Hypothalamus (tissue), 51 donors: ENCODE data around the gene TXNDC15.
A peak's percentile ranks its signal among the peaks of the same experiment; 100 is the strongest.
"Not testable (repeated sequence)": the region's sequence is repeated elsewhere in the genome, so short reads cannot be mapped to it uniquely, and the experiment has no call there.

ENCODE experiments used
- DNase-seq, 51 donors: peaks; one replicate each; lab custom pipeline; 2025; lab: John Stamatoyannopoulos, UW

The TXNDC15 gene

GRCh38 chr5:134877159-134877558 lies 3.0 kb downstream of the TXNDC15 start:
- DNase-seq = no peak

DNA sequence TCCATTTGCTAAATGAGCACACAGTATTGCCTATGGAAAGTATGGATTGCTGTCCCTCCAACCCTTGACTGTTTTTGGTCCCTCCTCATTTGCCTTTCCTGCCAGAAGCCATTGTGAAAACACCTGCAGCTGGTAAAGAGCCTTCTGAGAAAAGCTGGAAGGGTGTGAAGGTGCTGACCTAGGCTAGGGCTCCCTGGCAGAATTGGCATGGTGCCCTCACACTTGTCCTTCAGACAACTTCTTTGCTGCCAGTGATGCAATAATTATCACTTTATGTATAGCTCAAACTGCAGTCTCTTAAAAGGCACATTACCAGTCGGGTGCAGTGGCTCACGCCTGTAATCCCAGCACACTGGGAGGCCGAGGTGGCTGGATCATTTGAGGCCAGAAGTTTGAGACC lies 4.2 kb downstream of the TXNDC15 start:
- DNase-seq = no peak

DNA sequence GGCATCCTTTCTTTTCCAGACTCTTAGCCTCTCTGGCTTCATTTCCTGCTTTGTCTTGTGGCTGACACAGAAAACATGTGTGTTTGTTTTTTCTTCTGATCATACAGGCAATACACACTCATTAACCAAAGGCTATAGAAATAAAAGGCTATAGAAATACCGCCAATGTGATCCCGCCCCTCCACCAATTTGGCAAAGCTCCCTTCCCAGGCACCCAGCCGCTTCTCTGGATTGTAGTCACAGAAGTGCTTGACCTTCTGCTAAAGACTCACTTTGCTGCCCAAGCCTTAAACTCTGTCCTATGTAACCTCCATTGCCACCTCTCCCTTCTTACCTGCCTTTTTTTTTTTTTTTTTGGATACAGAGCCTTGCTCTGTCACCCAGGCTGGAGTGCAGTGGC lies 5.3 kb downstream of the TXNDC15 start:
- no peak for DNase-seq

DNA sequence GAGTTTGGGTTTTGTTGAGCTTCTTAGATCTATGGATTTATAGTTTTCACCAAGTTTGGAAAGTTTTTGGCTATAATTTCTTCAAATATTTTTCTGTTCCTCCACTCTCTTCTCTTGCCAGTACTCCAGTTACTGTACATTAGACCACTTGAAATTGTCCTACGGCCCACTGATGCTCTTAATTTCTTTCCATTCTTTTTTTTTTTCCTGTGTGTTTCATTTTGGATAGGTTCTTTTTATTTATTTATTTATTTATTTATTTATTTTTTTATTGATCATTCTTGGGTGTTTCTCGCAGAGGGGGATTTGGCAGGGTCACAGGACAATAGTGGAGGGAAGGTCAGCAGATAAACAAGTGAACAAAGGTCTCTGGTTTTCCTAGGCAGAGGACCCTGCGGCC lies 6.8 kb downstream of the TXNDC15 start:
- DNase-seq = not testable (repeated sequence)

- not testable (repeated sequence) for DNase-seq
Measured at GRCh38 chr5:134881711-134882110, 7.5 kb downstream of the TXNDC15 start.

- no peak for DNase-seq
Measured at GRCh38 chr5:134887593-134888159, 13.5 kb downstream of the TXNDC15 start.

- no peak for DNase-seq
Measured at GRCh38 chr5:134889335-134889734, 15.2 kb downstream of the TXNDC15 start.

DNA sequence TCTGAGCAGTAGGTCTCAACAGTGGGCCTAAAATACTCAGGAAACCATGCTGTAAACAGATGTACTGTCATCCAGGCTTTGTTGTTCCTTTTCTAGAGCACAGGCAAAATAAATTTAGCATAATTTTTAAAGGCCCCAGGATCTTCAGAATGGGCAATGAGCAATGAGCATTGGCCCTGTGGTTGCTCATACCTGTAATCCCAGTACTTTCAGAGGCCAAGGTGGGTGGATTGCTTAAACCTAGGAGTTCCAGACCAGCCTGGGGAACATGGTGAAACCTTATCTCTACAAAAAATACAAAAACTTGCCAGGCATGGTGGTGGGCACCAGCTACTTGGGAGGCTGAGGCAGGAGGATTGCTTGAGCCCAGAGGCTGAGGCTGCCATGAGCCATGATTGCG lies 17.3 kb downstream of the TXNDC15 start:
- no peak for DNase-seq

GRCh38 chr5:134892282-134892681 lies 18.1 kb downstream of the TXNDC15 start:
- no peak for DNase-seq

DNA sequence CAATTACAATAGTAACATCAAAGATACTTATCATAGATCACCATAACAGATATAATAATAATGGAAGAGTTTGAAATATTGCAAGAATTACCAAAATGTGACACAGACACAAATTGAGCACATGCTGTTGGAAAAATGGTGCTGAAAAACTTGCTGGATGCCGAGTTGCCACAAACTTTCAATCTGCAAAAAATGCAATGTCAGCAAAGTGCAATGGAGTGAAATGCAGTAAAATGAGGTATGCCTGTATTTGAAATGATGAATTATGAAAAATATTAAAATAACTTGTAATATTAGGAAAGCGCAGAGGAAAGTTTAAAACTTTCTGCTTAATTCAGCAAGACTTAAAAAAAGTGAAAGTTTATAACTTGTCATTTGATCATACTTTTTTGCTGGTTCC lies 18.8 kb downstream of the TXNDC15 start:
- DNase-seq = no peak

GRCh38 chr5:134893748-134894505 lies 19.8 kb downstream of the TXNDC15 start:
- DNase-seq = no peak

GRCh38 chr5:134902071-134902801 lies 28.1 kb downstream of the TXNDC15 start:
- peak in 2 of 51 donors; percentile 10 to 57 for DNase-seq

- DNase-seq = peak; percentile 23 to 92 (median 81)
Measured at GRCh38 chr5:134904610-134905245, 30.6 kb downstream of the TXNDC15 start, which contains the start of gene PCBD2. TSS of gene PCBD2 (plus strand) at chr5:134905131. CDS start at chr5:134905140, 9 bp downstream.

GRCh38 chr5:134905246-134905996 lies 31.2 kb downstream of the TXNDC15 start:
- DNase-seq = peak in 42 of 51 donors; percentile 15 to 91 (median 61)

DNA sequence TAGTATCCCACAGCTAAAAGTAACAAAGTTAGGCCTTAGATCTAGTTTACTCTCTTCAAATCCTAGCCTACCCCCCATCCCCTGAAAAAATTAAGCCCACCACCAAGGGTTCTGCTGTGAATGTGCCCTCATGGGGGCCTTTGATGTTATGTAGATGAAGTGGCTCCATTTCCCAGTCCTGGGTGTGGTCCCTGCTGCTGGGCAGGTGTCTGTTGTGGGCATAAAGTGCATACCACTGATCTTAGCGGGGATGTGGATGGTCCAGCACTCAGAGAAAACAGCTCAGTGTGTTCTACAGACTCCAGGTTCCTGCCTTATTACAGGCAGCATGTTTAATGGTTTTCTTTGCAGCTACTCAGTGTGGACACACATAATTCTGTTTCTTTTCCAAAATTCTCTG lies 32.6 kb downstream of the TXNDC15 start:
- no peak for DNase-seq

GRCh38 chr5:134910752-134911151 lies 36.6 kb downstream of the TXNDC15 start:
- DNase-seq = not testable (repeated sequence)

DNA sequence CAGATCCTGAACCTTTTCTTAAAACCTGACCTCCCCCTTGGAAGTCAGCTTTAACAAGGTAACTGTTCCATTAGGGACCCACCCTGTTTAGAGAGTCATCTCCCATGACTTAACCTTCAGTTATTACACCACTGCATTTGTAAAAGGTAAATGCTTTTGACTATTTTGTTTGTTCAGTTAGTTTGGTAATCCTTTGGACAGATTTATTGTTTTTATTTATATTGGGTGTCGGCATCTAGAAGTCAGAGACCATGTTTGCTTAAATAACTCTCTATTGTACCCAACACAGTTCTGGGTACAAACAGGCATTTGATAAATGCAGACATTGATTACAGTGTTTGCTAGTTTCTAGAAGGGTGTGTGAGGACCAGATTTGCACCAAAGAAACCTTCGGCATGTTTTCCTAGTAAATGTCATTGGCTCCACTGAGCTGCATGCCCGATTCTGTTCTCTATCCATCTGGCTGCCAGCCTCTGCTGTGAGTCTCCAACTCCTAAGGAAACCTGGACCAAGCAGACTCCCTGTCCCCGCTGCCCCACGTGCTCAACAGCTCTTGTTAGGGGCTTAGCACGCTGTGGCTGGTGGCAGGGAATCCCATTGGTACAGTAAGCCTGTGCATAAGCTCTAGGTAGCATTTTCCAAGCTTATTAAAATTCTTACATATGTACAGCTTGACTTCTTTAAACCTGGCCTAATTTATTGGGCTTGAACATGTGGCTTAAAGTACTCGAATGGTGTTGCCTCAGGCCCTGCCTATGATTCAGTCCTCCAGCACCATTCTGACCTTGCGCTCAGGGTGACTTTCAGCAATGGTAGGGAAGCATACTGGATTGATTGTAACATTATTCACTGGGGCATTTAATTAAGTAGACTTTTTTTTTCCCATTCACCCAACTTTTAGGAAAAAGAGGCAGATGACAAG lies 37.4 kb downstream of the TXNDC15 start:
- peak in 3 of 51 donors; percentile 10 to 24 (median 13) for DNase-seq

DNA sequence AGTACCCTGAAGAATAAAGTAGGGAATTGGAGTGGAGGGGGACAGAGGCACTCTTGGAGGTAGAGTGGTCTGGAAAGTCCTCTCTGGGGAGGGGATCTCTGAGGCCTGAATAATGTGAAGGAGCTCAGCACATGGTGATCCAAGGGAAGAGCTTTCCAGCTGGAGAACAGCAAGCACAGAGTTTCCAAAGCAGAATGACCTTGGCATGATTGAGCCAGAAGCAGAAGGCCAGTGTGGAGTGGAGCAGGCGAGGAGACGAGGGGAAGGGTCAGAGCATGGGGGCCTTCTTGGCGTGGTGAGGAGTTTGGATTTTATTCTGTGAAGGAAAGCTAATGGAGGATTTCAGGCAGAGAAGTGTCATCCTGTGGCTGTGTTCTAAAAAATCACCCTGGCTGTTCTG lies 39.1 kb downstream of the TXNDC15 start:
- DNase-seq = no peak

- DNase-seq = no peak
Measured at GRCh38 chr5:134913795-134914194, 39.6 kb downstream of the TXNDC15 start.
